OCI-LY3 (cell line): ENCODE measurements around the gene CARM1.

Experiments used
- H2AFZ ChIP-seq: fragments of 200-600, 300-600 bp; shearing (Covaris generic); 2 replicates; pipeline ENCODE4 v1.6.0; 2014; ENCODE audit warnings: antibody characterized with exemption, low read depth, low read length
- H3K27ac ChIP-seq: fragments of 200-600, 300-600 bp; sonication (generic); 2 replicates; pipeline ENCODE4 v1.5.1; 2014; ENCODE audit warnings: mild to moderate bottlenecking, low read length, moderate library complexity, mixed read lengths
- H3K27me3 ChIP-seq: fragments of 200-600, 300-600 bp; sonication (generic); 2 replicates; pipeline ENCODE4 v1.6.1; 2014; ENCODE audit warnings: low read depth, low read length, mixed read lengths
- H3K36me3 ChIP-seq: fragments of 200-600, 300-600 bp; sonication (generic); replicated peaks from 2 replicates; pipeline ENCODE3; 2014; ENCODE audit warnings: low read depth, low read length, mixed read lengths
- H3K4me1 ChIP-seq: fragments of 300-600, 200-600 bp; sonication (generic); 2 replicates; pipeline ENCODE4 v1.6.1; 2014; ENCODE audit warnings: low read length, mixed read lengths
- H3K4me2 ChIP-seq: fragments of 200-600, 300-600 bp; sonication (generic); 2 replicates; pipeline ENCODE4 v1.6.1; 2014; ENCODE audit warnings: low read length, mixed read lengths
- H3K4me3 ChIP-seq: fragments of 300-600, 200-600 bp; sonication (generic); 2 replicates; pipeline ENCODE4 v1.5.1; 2014; ENCODE audit warnings: antibody characterized with exemption, mild to moderate bottlenecking, low read length, moderate library complexity
- H3K79me2 ChIP-seq: fragments of 300-600, 200-600 bp; shearing (Covaris generic); 2 replicates; pipeline ENCODE4 v1.6.1; 2014; ENCODE audit warnings: mild to moderate bottlenecking, low read length, mixed read lengths
- H3K9ac ChIP-seq: fragments of 300-600, 200-600 bp; shearing (Covaris generic); 2 replicates; pipeline ENCODE4 v1.6.0; 2014; ENCODE audit warnings: mild to moderate bottlenecking, low read length, moderate library complexity
- H3K9me3 ChIP-seq: fragments of 200-600, 300-600 bp; shearing (Covaris generic); 2 replicates; pipeline ENCODE4 v1.6.1; 2014; ENCODE audit warnings: low read length, mixed read lengths; ENCODE audit not compliant: insufficient read depth
- H4K20me1 ChIP-seq: fragments of 200-600, 300-600 bp; sonication (generic); 2 replicates; pipeline ENCODE4 v1.6.1; 2016; ENCODE audit warnings: low read length, mixed read lengths; ENCODE audit not compliant: insufficient read depth
- CTCF ChIP-seq: fragments of 200-600, 300-600 bp; sonication (generic); IDR thresholded peaks from 2 replicates; pipeline ENCODE4 v1.5.1; 2014; ENCODE audit warnings: antibody characterized with exemption, low read length, low read depth
- EZH2phosphoT487 ChIP-seq: fragments of 200-600 bp; shearing (Covaris generic); IDR thresholded peaks from 2 replicates; pipeline ENCODE4 v1.6.1; 2018; ENCODE audit warnings: antibody characterized with exemption, mixed run types, low read depth

CARM1 gene

GRCh38 chr19:10921910-10922637, 50.7 kb downstream of the CARM1 start:
- Histone ChIP-seq H3K9me3 (no peaks in the 10 kb centered on the region), H3K79me2 (no peaks in the 10 kb centered on the region), H3K27ac (no peak overlapping the region), H2AFZ (no peak overlapping the region), H3K4me2 (no peak overlapping the region), H3K27me3 (no peaks in the 10 kb centered on the region), H3K9ac (no peak overlapping the region), H3K4me1 (no peaks in the 10 kb centered on the region; the same call in 1 of the 2 replicates), H3K4me3 (no peak overlapping the region), H3K36me3 (peaks cover 38% of the 10 kb centered on the region), H4K20me1 (no peaks in the 10 kb centered on the region)
- no peak for TF ChIP-seq EZH2phosphoT487
- TF ChIP-seq CTCF = no peak

- Histone ChIP-seq H3K36me3 (peaks cover 38% of the 10 kb centered on the region), H3K27ac (no peak overlapping the region), H3K4me2 (no peak overlapping the region), H4K20me1 (no peaks in the 10 kb centered on the region), H3K4me1 (peaks cover 5% of the 10 kb centered on the region), H2AFZ (no peak overlapping the region), H3K27me3 (no peaks in the 10 kb centered on the region), H3K4me3 (no peak overlapping the region), H3K79me2 (0 out of 2 replicates have a peak, but pooled peaks cover 4% of the 10 kb centered on the region), H3K9me3 (no peaks in the 10 kb centered on the region), H3K9ac (no peak overlapping the region)
- TF ChIP-seq EZH2phosphoT487 (no peak), CTCF (no peak)
Observed at GRCh38 chr19:10922638-10923014, 51.3 kb downstream of the CARM1 start.

GRCh38 chr19:10923260-10924112, 52.1 kb downstream of the CARM1 start:
- Histone ChIP-seq H3K4me3 (no peak overlapping the region), H3K9me3 (no peaks in the 10 kb centered on the region), H3K4me1 (peaks cover 8% of the 10 kb centered on the region), H3K36me3 (peaks cover 38% of the 10 kb centered on the region), H3K27me3 (no peaks in the 10 kb centered on the region), H3K79me2 (peaks cover 10% of the 10 kb centered on the region; the same call in 1 of the 2 replicates), H3K27ac (no peak overlapping the region), H4K20me1 (no peaks in the 10 kb centered on the region), H3K9ac (no peak overlapping the region), H2AFZ (no peak overlapping the region), H3K4me2 (no peak overlapping the region)
- TF ChIP-seq CTCF (no peak), EZH2phosphoT487 (no peak)

- H3K36me3 ChIP-seq = peaks cover 34% of the 10 kb centered on the region
- H3K79me2 ChIP-seq = peaks cover 20% of the 10 kb centered on the region
- TF ChIP-seq CTCF (no peak), EZH2phosphoT487 (no peak)
- H3K4me1 ChIP-seq = peaks cover 11% of the 10 kb centered on the region
- no peaks in the 10 kb centered on the region for H3K9me3 ChIP-seq
- no peak overlapping the region for H3K4me3 ChIP-seq
- no peak overlapping the region for H3K4me2 ChIP-seq
- H3K9ac ChIP-seq = no peak overlapping the region
- no peak overlapping the region for H2AFZ ChIP-seq
- no peaks in the 10 kb centered on the region for H3K27me3 ChIP-seq
- H3K27ac ChIP-seq = no peak overlapping the region
- H4K20me1 ChIP-seq = 0 out of 2 replicates have a peak, but pooled peaks cover 4% of the 10 kb centered on the region
Observed at GRCh38 chr19:10924597-10924996, 53.2 kb downstream of the CARM1 start.
